Measurements from ENCODE around the gene WSB1. TPM values are rescaled to one million over a fixed set of nuclear protein-coding genes. Genes with fewer than 3 reads are reported as not detected.

Gene WSB1
- total RNA-seq, 1 donor from 2014 or later, result 633 TPM

- peak overlapping the region; percentile 47 for H3K4me3 Mint-ChIP-seq (ENCODE audit: unreplicated experiment)
- peak overlapping the region; percentile 76 for H3K27ac Mint-ChIP-seq (ENCODE audit: unreplicated experiment)
- peaks cover 18% of the 10 kb centered on the region for H3K4me1 Mint-ChIP-seq (ENCODE audit: low read depth, unreplicated experiment)
- no peaks in the 10 kb centered on the region for H3K36me3 Mint-ChIP-seq (ENCODE audit: unreplicated experiment)
- no peak for TF ChIP-seq CTCF (IDR thresholded peaks at IDR 0.05; ENCODE audit: partially characterized antibody, unreplicated experiment)
- H3K9me3 Mint-ChIP-seq (ENCODE audit: unreplicated experiment), result peaks cover 9% of the 10 kb centered on the region
- no peak for DNase-seq
- peaks cover 2% of the 10 kb centered on the region for H3K27me3 Mint-ChIP-seq (ENCODE audit: unreplicated experiment)
Measured at GRCh38 chr17:27320222-27320560, 26.3 kb downstream of the WSB1 start.

GRCh38 chr17:27321372-27321771, 27.5 kb downstream of the WSB1 start:
- TF ChIP-seq CTCF (IDR thresholded peaks at IDR 0.05; ENCODE audit: partially characterized antibody, unreplicated experiment), result no peak
- peaks cover 18% of the 10 kb centered on the region for H3K4me1 Mint-ChIP-seq (ENCODE audit: low read depth, unreplicated experiment)
- H3K27me3 Mint-ChIP-seq (ENCODE audit: unreplicated experiment), result peaks cover 2% of the 10 kb centered on the region
- no peaks in the 10 kb centered on the region for H3K36me3 Mint-ChIP-seq (ENCODE audit: unreplicated experiment)
- no peak overlapping the region for H3K27ac Mint-ChIP-seq (ENCODE audit: unreplicated experiment)
- DNase-seq, result no peak
- no peak overlapping the region for H3K4me3 Mint-ChIP-seq (ENCODE audit: unreplicated experiment)
- H3K9me3 Mint-ChIP-seq (ENCODE audit: unreplicated experiment), result peaks cover 9% of the 10 kb centered on the region

GRCh38 chr17:27322026-27322425, 28.1 kb downstream of the WSB1 start:
- peaks cover 18% of the 10 kb centered on the region for H3K4me1 Mint-ChIP-seq (ENCODE audit: low read depth, unreplicated experiment)
- peaks cover 9% of the 10 kb centered on the region for H3K9me3 Mint-ChIP-seq (ENCODE audit: unreplicated experiment)
- peaks cover 2% of the 10 kb centered on the region for H3K27me3 Mint-ChIP-seq (ENCODE audit: unreplicated experiment)
- H3K4me3 Mint-ChIP-seq (ENCODE audit: unreplicated experiment), result no peak overlapping the region
- no peak overlapping the region for H3K27ac Mint-ChIP-seq (ENCODE audit: unreplicated experiment)
- TF ChIP-seq CTCF (IDR thresholded peaks at IDR 0.05; ENCODE audit: partially characterized antibody, unreplicated experiment), result no peak
- no peak for DNase-seq
- no peaks in the 10 kb centered on the region for H3K36me3 Mint-ChIP-seq (ENCODE audit: unreplicated experiment)

- Mint-ChIP-seq H3K4me3 (ENCODE audit: unreplicated experiment) (no peak overlapping the region), H3K9me3 (ENCODE audit: unreplicated experiment) (peaks cover 9% of the 10 kb centered on the region), H3K36me3 (ENCODE audit: unreplicated experiment) (no peaks in the 10 kb centered on the region), H3K27me3 (ENCODE audit: unreplicated experiment) (peaks cover 2% of the 10 kb centered on the region), H3K4me1 (ENCODE audit: low read depth, unreplicated experiment) (peaks cover 18% of the 10 kb centered on the region), H3K27ac (ENCODE audit: unreplicated experiment) (no peak overlapping the region)
- TF ChIP-seq CTCF (IDR thresholded peaks at IDR 0.05; ENCODE audit: partially characterized antibody, unreplicated experiment), result no peak
- no peak for DNase-seq
Measured at GRCh38 chr17:27322690-27323508, 29.0 kb downstream of the WSB1 start.

- DNase-seq, result peak; percentile 30
- no peak for TF ChIP-seq CTCF (IDR thresholded peaks at IDR 0.05; ENCODE audit: partially characterized antibody, unreplicated experiment)
- Mint-ChIP-seq H3K9me3 (ENCODE audit: unreplicated experiment) (peaks cover 11% of the 10 kb centered on the region), H3K27me3 (ENCODE audit: unreplicated experiment) (peaks cover 2% of the 10 kb centered on the region), H3K27ac (ENCODE audit: unreplicated experiment) (peak overlapping the region; percentile 22), H3K4me1 (ENCODE audit: low read depth, unreplicated experiment) (peaks cover 16% of the 10 kb centered on the region), H3K4me3 (ENCODE audit: unreplicated experiment) (no peak overlapping the region), H3K36me3 (ENCODE audit: unreplicated experiment) (no peaks in the 10 kb centered on the region)
Measured at GRCh38 chr17:27323538-27324215, 29.8 kb downstream of the WSB1 start.
